WTC11 (cell line): Measurements from ENCODE around the gene INPP4A.

Source experiments
- SP1 ChIP-seq: sonication (generic); formaldehyde crosslinking; conservative IDR thresholded peaks from 2 replicates; pipeline ENCODE4 v1.8.1; 2022; ENCODE audit warnings: missing genetic modification reagents
- TEAD4 ChIP-seq: sonication (generic); formaldehyde crosslinking; IDR thresholded peaks from 2 replicates; pipeline ENCODE4 v1.8.0; 2022; ENCODE audit warnings: mild to moderate bottlenecking, missing genetic modification reagents
- TF ChIP-seq, protein P1 (sequence below): fragments of 200-600 bp; IDR thresholded peaks from 2 replicates; pipeline ENCODE4 v1.8.0; 2022; ENCODE audit warnings: antibody characterized with exemption

GRCh38 chr2:98520806-98521205 is 76.1 kb downstream of the INPP4A start:
- TF ChIP-seq TEAD4 (CRISPR knock-in tag) (no peak), SP1 (CRISPR knock-in tag) (no peak)
- TF ChIP-seq, protein P1, sequence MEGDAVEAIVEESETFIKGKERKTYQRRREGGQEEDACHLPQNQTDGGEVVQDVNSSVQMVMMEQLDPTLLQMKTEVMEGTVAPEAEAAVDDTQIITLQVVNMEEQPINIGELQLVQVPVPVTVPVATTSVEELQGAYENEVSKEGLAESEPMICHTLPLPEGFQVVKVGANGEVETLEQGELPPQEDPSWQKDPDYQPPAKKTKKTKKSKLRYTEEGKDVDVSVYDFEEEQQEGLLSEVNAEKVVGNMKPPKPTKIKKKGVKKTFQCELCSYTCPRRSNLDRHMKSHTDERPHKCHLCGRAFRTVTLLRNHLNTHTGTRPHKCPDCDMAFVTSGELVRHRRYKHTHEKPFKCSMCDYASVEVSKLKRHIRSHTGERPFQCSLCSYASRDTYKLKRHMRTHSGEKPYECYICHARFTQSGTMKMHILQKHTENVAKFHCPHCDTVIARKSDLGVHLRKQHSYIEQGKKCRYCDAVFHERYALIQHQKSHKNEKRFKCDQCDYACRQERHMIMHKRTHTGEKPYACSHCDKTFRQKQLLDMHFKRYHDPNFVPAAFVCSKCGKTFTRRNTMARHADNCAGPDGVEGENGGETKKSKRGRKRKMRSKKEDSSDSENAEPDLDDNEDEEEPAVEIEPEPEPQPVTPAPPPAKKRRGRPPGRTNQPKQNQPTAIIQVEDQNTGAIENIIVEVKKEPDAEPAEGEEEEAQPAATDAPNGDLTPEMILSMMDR = no peak
